Body of pancreas (tissue), 4 donors: ENCODE results near the gene SLC27A2.

ENCODE experiments used
- CTCF ChIP-seq, 7 experiments: fragments of 450-650 bp in 4 of 7; fragments of 200-600 bp in 3 of 7; sonication (generic) in 3 of 7; IDR thresholded peaks; one replicate each; pipeline ENCODE4 v1.5.1; 2016 to 2019; ENCODE audit warnings: antibody characterized with exemption in 7 of 7
- POLR2A ChIP-seq, 3 donors: fragments of 450-650 bp; IDR thresholded peaks; one replicate each; pipeline ENCODE4 v1.6.1; 2016; ENCODE audit warnings: antibody characterized with exemption in 3 of 3, mild to moderate bottlenecking in 2 of 3

GRCh38 chr15:50134524-50135024 lies 47.4 kb upstream of the SLC27A2 start:
- TF ChIP-seq CTCF (IDR thresholded peaks at IDR 0.05) = no peak
- no peak for TF ChIP-seq POLR2A (IDR thresholded peaks at IDR 0.05)
